Mesangial cell (primary cell): Measurements from ENCODE around the gene CLEC5A. TPM values are rescaled to one million over a fixed set of nuclear protein-coding genes. Genes with fewer than 3 reads are reported as not detected.

Experiments used
- total RNA-seq: library from RNA; depleted of rRNA; stranded (reverse); fragments of >200 nt; gene quantifications from 2 replicates; pipeline ENCODE4 v1.2.3, GENCODE V29; 2015

CLEC5A gene
- not detected in 2 replicates for total RNA-seq

GRCh38 chr7:141946796-141947195, at the start of gene CLEC5A:
Gene CLEC5A (minus strand): TSS chr7:141946974. CDS start chr7:141946292, 682 bp downstream.

GRCh38 chr7:141973673-141974072, 26.9 kb upstream of the CLEC5A start, which contains the start of gene TAS2R38:
Gene TAS2R38 (minus strand): TSS chr7:141973773. CDS start chr7:141973689, 84 bp downstream.

GRCh38 chr7:141916099-141916498, 30.7 kb downstream of the CLEC5A start, which contains the start of gene OR9A4:
Gene OR9A4 (plus strand): TSS chr7:141916399. CDS start chr7:141918876, 2,477 bp downstream.

Other genes with a start within 250 kb of the CLEC5A start
- 5.4 and 6.5 TPM in 2 replicates for gene DENND11, start 244.8 kb downstream of the CLEC5A start, total RNA-seq
- gene WEE2, start 238.6 kb downstream of the CLEC5A start, total RNA-seq: not detected in 2 replicates
- gene SSBP1, start 208.6 kb downstream of the CLEC5A start, total RNA-seq: 98.1 and 140 TPM in 2 replicates
- gene TAS2R3, start 182.9 kb downstream of the CLEC5A start, total RNA-seq: 0.25 TPM in 1 of 2 replicates, not detected in the other
- gene TAS2R4, start 170.3 kb downstream of the CLEC5A start, total RNA-seq: 0.25 TPM in 1 of 2 replicates, not detected in the other
- gene TAS2R5, start 156.8 kb downstream of the CLEC5A start, total RNA-seq: 1.1 TPM in 1 of 2 replicates, not detected in the other
- not detected in 2 replicates for gene PRSS37, start 105.5 kb downstream of the CLEC5A start, total RNA-seq
- gene OR9A4, start 30.6 kb downstream of the CLEC5A start, total RNA-seq: not detected in 2 replicates
- gene TAS2R38, start 26.8 kb upstream of the CLEC5A start, total RNA-seq: not detected in 2 replicates
- under 0.01 and 0.13 TPM in 2 replicates for gene MGAM, start 48.9 kb upstream of the CLEC5A start, total RNA-seq
- gene MGAM2, start 164.7 kb upstream of the CLEC5A start, total RNA-seq: under 0.01 TPM in 1 of 2 replicates, not detected in the other